Astrocyte (in vitro differentiated cells and primary cell): ENCODE data around the gene ZNF691.

Source experiments
- EZH2 ChIP-seq: IDR thresholded peaks from 2 replicates; pipeline ENCODE4 v1.6.1; 2012; ENCODE audit warnings: mild to moderate bottlenecking, low read length, inconsistent platforms; ENCODE audit not compliant: insufficient read depth
- TF ChIP-seq, protein P1 (sequence below): IDR thresholded peaks from 2 replicates; pipeline ENCODE4 v1.5.1; 2011; ENCODE audit warnings: low read depth, mild to moderate bottlenecking, inconsistent platforms, low read length, moderate library complexity; ENCODE audit not compliant: insufficient read depth

- TF ChIP-seq, protein P1, sequence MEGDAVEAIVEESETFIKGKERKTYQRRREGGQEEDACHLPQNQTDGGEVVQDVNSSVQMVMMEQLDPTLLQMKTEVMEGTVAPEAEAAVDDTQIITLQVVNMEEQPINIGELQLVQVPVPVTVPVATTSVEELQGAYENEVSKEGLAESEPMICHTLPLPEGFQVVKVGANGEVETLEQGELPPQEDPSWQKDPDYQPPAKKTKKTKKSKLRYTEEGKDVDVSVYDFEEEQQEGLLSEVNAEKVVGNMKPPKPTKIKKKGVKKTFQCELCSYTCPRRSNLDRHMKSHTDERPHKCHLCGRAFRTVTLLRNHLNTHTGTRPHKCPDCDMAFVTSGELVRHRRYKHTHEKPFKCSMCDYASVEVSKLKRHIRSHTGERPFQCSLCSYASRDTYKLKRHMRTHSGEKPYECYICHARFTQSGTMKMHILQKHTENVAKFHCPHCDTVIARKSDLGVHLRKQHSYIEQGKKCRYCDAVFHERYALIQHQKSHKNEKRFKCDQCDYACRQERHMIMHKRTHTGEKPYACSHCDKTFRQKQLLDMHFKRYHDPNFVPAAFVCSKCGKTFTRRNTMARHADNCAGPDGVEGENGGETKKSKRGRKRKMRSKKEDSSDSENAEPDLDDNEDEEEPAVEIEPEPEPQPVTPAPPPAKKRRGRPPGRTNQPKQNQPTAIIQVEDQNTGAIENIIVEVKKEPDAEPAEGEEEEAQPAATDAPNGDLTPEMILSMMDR = no peak
- TF ChIP-seq EZH2 = no peak
Measured at GRCh38 chr1:42847721-42848460, 1.5 kb downstream of the ZNF691 start.
